ENCODE measurements around the gene PMP22.

PMP22 gene

GRCh38 chr17:15274017-15274416, 8.9 kb upstream of the PMP22 start:
- DNase-seq (ENCODE audit: low read depth in 2 of 2) = no peak

- DNase-seq (ENCODE audit: low read depth in 2 of 2) = no peak
Observed at GRCh38 chr17:15273141-15273793, 8.1 kb upstream of the PMP22 start.

GRCh38 chr17:15271741-15272140, 6.6 kb upstream of the PMP22 start:
- DNase-seq (ENCODE audit: low read depth in 2 of 2) = no peak

GRCh38 chr17:15270628-15271381, 5.7 kb upstream of the PMP22 start:
- no peak for DNase-seq (ENCODE audit: low read depth in 2 of 2)

GRCh38 chr17:15269780-15270089, 4.6 kb upstream of the PMP22 start:
- DNase-seq (ENCODE audit: low read depth in 2 of 2) = no peak

GRCh38 chr17:15269087-15269779, 4.1 kb upstream of the PMP22 start:
- no peak for DNase-seq (ENCODE audit: low read depth in 2 of 2)

- no peak for DNase-seq (ENCODE audit: low read depth in 2 of 2)
Observed at GRCh38 chr17:15268461-15268860, 3.3 kb upstream of the PMP22 start.

- no peak for DNase-seq (ENCODE audit: low read depth in 2 of 2)
Observed at GRCh38 chr17:15267996-15268395, 2.9 kb upstream of the PMP22 start.

- no peak for DNase-seq (ENCODE audit: low read depth in 2 of 2)
Observed at GRCh38 chr17:15266325-15267125, 1.4 kb upstream of the PMP22 start.

GRCh38 chr17:15264542-15264941, 584 bp downstream of the PMP22 start:
- DNase-seq (ENCODE audit: low read depth in 2 of 2) = no peak

GRCh38 chr17:15263680-15264079, 1.4 kb downstream of the PMP22 start:
- no peak for DNase-seq (ENCODE audit: low read depth in 2 of 2)

- peak; percentile 56 to 61 for DNase-seq (ENCODE audit: low read depth in 2 of 2)
Observed at GRCh38 chr17:15263206-15263579, 1.9 kb downstream of the PMP22 start.

GRCh38 chr17:15262291-15263205, 2.6 kb downstream of the PMP22 start:
- peak; percentile 69 to 75 for DNase-seq (ENCODE audit: low read depth in 2 of 2)

- no peak for DNase-seq (ENCODE audit: low read depth in 2 of 2)
Observed at GRCh38 chr17:15261802-15262290, 3.3 kb downstream of the PMP22 start.

- no peak for DNase-seq (ENCODE audit: low read depth in 2 of 2)
Observed at GRCh38 chr17:15261258-15261801, 3.8 kb downstream of the PMP22 start.

- peak; percentile 83 to 87 for DNase-seq (ENCODE audit: low read depth in 2 of 2)
Observed at GRCh38 chr17:15260376-15261257, 4.5 kb downstream of the PMP22 start.

- DNase-seq (ENCODE audit: low read depth in 2 of 2) = no peak
Observed at GRCh38 chr17:15257796-15258512, 7.2 kb downstream of the PMP22 start.

- peak in 1 of 2 experiments; percentile 57 for DNase-seq (ENCODE audit: low read depth in 2 of 2)
Observed at GRCh38 chr17:15257258-15257788, 7.8 kb downstream of the PMP22 start.

GRCh38 chr17:15256689-15257088, 8.4 kb downstream of the PMP22 start:
- DNase-seq (ENCODE audit: low read depth in 2 of 2) = no peak
